Effector memory CD4-positive, alpha-beta T cell (primary cell): ENCODE data around the gene MYOM1.
"Not testable (repeated sequence)": the region's sequence is repeated elsewhere in the genome, so short reads cannot be mapped to it uniquely, and the experiment has no call there.

Experiments used
- DNase-seq, 3 donors: peaks; one replicate each; pipeline ENCODE4 v3.0.0-alpha.2; 2020
- H3K27ac ChIP-seq: 2 replicates; pipeline ENCODE4 v1.7.0; 2013; ENCODE audit warnings: mild to moderate bottlenecking, low read length, moderate library complexity; ENCODE audit not compliant: insufficient read depth, poor library complexity, severe bottlenecking
- H3K27me3 ChIP-seq: replicated peaks from 2 replicates; pipeline ENCODE4 v1.7.0; 2013; ENCODE audit warnings: mild to moderate bottlenecking, low read length; ENCODE audit not compliant: insufficient read depth, control insufficient read depth, poor library complexity, severe bottlenecking
- H3K36me3 ChIP-seq: 2 replicates; pipeline ENCODE4 v1.7.0; 2013; ENCODE audit warnings: mild to moderate bottlenecking, low read length, moderate library complexity; ENCODE audit not compliant: control insufficient read depth, insufficient read depth
- H3K4me1 ChIP-seq: 2 replicates; pipeline ENCODE4 v1.7.0; 2013; ENCODE audit warnings: low read length, mild to moderate bottlenecking; ENCODE audit not compliant: control insufficient read depth, insufficient read depth, poor library complexity, severe bottlenecking
- H3K4me3 ChIP-seq: 2 replicates; pipeline ENCODE4 v1.7.0; 2013; ENCODE audit warnings: low read length, low read depth, mild to moderate bottlenecking; ENCODE audit not compliant: insufficient read depth, poor library complexity, severe bottlenecking
- H3K9me3 ChIP-seq: 2 replicates; pipeline ENCODE4 v1.7.0; 2013; ENCODE audit warnings: mild to moderate bottlenecking, low read length, moderate library complexity; ENCODE audit not compliant: control insufficient read depth

The MYOM1 gene

DNA sequence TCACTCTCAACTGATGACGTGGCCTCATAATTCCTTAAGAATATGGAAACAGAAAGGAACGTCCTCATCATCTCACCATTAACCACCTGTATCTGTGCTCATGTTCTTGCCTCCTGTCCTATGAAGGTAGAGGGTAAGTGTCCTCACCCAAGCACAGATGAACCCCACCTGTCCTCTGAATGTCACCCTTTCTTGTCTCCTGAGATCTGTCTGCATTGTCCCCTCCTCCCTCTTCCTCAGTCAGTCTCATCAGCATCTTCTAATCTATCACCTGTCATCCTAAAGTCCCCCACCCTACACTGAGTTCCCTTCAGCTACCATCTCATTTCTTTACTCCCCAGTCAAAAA is 167.4 kb downstream of the MYOM1 start:
- Histone ChIP-seq H3K27ac (no peak overlapping the region), H3K4me3 (no peak overlapping the region), H3K4me1 (peaks cover 9% of the 10 kb centered on the region), H3K36me3 (no peaks in the 10 kb centered on the region), H3K27me3 (no peaks in the 10 kb centered on the region), H3K9me3 (no peaks in the 10 kb centered on the region)
- DNase-seq = no peak

DNA sequence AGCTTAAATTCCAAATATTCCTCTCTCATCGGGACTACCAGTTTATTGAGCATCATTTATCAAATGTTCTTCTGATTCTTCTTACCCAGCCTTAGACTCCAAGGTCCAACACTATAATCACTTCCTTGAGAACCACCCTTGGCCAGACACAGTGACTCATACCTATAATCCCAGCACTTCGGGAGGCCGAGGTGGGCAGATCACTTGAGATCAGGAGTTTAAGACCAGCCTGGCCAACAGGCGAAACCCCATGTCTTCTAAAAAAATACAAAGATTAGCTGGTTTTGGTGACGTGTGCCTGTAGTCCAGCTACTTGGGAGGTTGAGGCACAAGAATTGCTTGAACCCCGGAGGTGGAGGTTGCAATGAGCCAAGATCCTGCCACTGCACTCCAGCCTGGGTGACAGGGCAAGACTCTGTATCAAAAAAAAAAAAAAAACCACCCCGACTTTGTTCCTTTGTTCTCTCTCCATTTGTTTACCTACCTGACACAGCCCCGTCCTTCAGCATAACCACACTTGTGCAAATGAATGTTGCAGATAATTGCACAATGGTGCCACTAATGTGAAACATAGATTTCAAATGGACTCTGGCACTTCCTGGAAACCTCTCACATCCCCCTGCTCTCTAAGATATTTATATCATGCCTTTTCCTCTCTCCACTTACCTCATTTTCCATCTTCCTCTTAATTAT is 167.9 kb downstream of the MYOM1 start:
- peaks cover 3% of the 10 kb centered on the region for H3K4me1 ChIP-seq

DNA sequence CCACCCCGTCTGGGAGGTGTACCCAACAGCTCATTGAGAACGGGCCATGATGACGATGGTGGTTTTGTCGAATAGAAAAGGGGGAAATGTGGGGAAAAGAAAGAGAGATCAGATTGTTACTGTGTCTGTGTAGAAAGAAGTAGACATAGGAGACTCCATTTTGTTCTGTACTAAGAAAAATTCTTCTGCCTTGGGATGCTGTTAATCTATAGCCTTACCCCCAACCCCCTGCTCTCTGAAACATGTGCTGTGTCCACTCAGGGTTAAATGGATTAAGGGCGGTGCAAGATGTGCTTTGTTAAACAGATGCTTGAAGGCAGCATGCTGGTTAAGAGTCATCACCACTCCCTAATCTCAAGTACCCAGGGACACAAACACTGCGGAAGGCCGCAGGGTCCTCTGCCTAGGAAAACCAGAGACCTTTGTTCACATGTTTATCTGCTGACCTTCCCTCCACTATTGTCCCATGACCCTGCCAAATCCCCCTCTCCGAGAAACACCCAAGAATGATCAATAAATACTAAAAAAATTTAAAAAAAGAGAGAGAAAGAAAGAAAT is 169.8 kb downstream of the MYOM1 start:
- DNase-seq, H3K27ac ChIP-seq, H3K27me3 ChIP-seq, H3K36me3 ChIP-seq, H3K4me1 ChIP-seq, H3K9me3 ChIP-seq, H3K4me3 ChIP-seq: not testable (repeated sequence)

More for the DNA sequence above, 167.9 kb downstream of the MYOM1 start:
- no peak for DNase-seq
- no peak overlapping the region for H3K4me3 ChIP-seq
- no peaks in the 10 kb centered on the region for H3K9me3 ChIP-seq
- no peaks in the 10 kb centered on the region for H3K27me3 ChIP-seq
- no peaks in the 10 kb centered on the region for H3K36me3 ChIP-seq
- no peak overlapping the region for H3K27ac ChIP-seq

DNA sequence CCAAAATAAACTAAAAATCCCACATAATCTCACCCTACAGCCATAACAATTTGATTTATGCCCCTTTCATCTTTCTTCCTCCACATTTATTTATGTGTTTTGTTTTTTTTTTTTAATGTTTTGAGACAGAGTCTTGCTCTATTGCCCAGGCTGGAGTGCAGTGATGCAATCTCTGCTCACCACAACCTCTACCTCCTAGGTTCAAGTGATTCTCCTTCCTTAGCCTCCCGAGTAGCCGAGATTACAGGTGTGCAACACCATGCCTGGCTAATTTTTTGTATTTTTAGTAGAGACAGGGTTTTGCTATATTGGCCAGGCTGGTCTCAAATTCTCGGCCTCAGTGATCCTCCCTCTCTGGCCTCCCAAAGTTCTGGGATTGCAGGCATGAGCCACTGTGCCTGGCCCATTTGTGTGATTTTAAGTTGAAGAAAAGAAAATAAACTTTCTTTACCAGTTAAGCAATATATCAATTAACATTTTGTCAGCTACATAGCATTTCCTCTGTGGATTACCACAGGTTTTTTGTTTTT is 170.9 kb downstream of the MYOM1 start:
- H3K4me3 ChIP-seq = no peak overlapping the region
- no peaks in the 10 kb centered on the region for H3K27me3 ChIP-seq
- no peak for DNase-seq
- H3K27ac ChIP-seq = no peak overlapping the region
- H3K4me1 ChIP-seq = no peaks in the 10 kb centered on the region
- no peaks in the 10 kb centered on the region for H3K36me3 ChIP-seq
- H3K9me3 ChIP-seq = no peaks in the 10 kb centered on the region

DNA sequence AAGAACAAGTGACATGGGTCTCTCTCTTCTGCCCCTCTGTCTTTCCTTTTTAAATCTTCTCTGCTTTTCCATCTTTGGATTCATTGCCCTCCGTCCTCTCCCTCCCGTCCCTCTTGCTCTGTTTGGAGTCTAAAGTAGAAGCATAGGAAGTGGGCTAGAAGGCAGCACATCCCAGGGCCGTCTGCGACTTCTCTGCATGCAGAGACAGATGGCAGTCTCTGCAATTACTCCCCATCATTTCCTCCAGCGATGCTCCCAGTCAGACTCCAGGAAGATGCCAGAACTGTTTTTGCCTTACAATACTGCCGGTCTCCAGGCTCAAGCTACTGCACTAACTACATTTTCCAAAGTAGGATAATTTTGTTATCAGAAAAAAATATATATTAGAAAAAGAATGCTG is 171.6 kb downstream of the MYOM1 start:
- no peaks in the 10 kb centered on the region for H3K4me1 ChIP-seq
- H3K27ac ChIP-seq = no peak overlapping the region
- no peaks in the 10 kb centered on the region for H3K36me3 ChIP-seq
- H3K4me3 ChIP-seq = no peak overlapping the region
- no peaks in the 10 kb centered on the region for H3K9me3 ChIP-seq
- no peak for DNase-seq
- no peaks in the 10 kb centered on the region for H3K27me3 ChIP-seq

DNA sequence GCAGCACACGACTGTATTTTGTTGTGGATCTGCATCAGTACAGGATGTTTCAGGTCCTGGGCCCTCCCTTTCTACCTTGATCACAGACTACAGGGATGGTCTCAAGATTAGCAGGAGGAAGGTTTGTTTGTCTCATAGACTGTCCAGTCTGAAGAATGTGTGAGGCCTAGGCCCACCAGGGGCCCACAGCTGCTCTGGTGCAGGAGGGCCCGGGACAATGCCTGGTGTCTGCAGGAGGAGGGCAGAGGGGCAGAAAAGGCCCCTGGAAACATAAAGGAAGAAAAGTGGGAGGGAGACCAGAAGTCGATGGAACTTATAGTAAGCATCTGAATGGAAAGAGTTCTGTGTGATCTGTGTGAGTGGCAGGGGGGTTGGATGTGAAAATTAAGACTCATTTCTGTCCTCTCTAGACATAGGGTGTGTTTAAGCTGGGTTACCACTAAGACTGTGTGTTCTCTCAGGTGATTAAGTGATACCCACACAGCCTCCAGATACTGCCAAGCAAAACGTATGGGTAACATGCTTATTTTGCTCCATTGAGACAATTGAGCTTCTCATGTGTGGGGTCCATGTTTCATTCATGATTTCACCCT is 173.5 kb downstream of the MYOM1 start:
- no peak for DNase-seq
- Histone ChIP-seq H3K27ac (no peak overlapping the region), H3K36me3 (no peaks in the 10 kb centered on the region), H3K9me3 (no peaks in the 10 kb centered on the region), H3K4me3 (no peak overlapping the region), H3K27me3 (no peaks in the 10 kb centered on the region), H3K4me1 (no peaks in the 10 kb centered on the region)

DNA sequence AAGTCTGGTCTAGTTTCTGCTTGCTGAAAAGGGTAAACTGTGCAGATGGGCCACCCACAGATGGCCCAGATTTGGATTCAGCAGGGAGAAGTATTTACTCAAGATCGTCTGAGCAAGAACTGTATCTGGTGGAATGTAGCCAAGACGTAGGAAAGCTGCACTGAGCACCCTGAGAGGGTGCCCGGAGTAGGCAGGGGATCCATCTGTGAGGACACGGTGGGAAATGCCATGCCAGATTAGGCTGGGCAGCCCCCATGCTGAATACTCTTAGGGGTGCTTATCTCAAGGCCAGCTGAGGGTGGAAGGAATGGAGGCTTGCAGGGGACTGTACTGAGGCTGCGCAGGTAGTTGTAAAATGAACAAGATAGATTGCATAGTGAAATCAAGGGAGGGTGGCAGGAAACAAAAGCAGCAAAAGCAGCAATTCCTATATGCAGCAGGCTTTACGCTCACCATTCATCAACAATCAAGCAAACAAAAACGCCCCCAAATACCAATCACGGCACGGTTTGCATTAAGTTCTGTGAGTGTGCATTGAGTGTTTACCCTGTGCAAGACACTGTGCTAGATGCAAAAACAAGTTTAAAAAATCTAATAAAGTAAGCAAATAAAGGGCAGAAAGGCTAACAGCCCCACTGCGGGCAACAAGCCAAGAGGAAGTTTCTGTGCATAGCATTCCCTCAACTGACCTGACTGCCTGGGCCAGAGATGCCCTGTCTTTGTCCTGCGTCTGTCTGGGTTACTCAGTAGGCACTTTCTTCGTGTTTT is 174.7 kb downstream of the MYOM1 start:
- Histone ChIP-seq H3K4me1 (no peaks in the 10 kb centered on the region), H3K4me3 (no peak overlapping the region), H3K27ac (no peak overlapping the region), H3K27me3 (no peaks in the 10 kb centered on the region), H3K36me3 (no peaks in the 10 kb centered on the region), H3K9me3 (no peaks in the 10 kb centered on the region)
- no peak for DNase-seq

DNA sequence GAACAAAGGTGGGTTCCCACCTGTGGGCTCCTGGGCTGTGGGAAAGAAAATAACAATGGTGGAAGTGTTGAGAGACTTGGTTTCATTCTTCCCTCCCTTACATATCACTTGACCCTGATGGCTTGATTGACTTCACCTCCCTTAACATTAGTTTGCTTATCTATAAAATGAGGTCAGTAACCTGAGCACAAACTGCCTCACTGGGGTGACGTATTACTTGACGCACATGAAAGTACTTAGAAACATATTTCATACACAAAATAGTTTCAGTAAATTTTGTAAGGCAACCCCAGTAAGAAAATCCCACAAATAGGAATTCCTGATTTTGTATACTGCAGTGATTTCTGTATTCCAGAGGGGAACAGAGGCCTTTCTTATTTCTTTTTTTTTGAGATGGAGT is 177.4 kb downstream of the MYOM1 start:
- Histone ChIP-seq H3K27ac (no peak overlapping the region), H3K4me3 (no peak overlapping the region), H3K9me3 (no peaks in the 10 kb centered on the region), H3K27me3 (no peaks in the 10 kb centered on the region), H3K4me1 (no peaks in the 10 kb centered on the region), H3K36me3 (no peaks in the 10 kb centered on the region)
- no peak for DNase-seq

DNA sequence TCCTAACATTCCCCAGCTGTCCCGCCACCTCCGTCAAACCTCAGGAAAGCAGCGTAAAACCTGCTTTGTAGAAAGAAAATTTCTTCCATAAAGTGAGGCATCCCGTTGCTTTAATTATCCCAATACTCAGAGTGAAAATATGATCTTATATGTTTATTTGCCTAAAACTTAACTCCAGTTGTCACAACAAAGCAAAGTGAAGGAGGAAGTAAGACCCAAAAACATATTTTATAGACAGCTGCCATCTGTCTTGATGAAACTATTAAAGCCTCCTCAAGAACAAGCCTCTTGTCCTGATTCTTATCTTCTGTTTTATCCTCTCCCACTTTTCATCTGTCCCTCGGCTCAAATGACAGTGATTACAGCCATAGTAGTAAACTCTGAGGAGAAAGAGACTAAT is 177.9 kb downstream of the MYOM1 start:
- Histone ChIP-seq H3K36me3 (no peaks in the 10 kb centered on the region), H3K4me3 (no peak overlapping the region), H3K4me1 (no peaks in the 10 kb centered on the region), H3K9me3 (no peaks in the 10 kb centered on the region), H3K27me3 (no peaks in the 10 kb centered on the region), H3K27ac (no peak overlapping the region)
- no peak for DNase-seq

DNA sequence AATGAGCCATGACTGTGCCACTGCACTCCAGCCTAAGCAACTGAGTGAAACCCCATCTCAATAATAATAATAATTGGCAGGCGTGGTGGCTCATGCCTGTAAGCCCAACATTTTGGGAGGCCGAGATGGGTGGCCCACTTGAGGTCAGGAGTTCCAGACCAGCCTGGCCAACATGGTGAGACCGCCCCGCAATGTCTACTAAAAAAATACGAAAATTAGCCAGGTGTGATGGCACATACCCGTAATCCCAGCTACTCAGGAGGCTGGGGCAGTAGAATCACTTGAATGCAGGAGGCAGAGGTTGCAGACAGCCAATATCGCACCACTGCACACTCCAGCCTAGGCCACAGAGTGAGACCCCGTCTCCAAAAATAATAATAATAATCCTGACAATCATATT is 178.9 kb downstream of the MYOM1 start:
- Histone ChIP-seq H3K27me3 (no peaks in the 10 kb centered on the region), H3K4me1 (no peaks in the 10 kb centered on the region), H3K36me3 (no peaks in the 10 kb centered on the region), H3K27ac (no peak overlapping the region), H3K9me3 (no peaks in the 10 kb centered on the region), H3K4me3 (no peak overlapping the region)
- no peak for DNase-seq
